Activated CD4-positive, CD25-positive, alpha-beta regulatory T cell (primary cell): ENCODE results near the gene SLC25A21.
"Not testable (repeated sequence)": the region's sequence is repeated elsewhere in the genome, so short reads cannot be mapped to it uniquely, and the experiment has no call there.

Source experiments
- DNase-seq, 4 experiments: peaks; one replicate each; lab custom pipeline; 2025; lab: John Stamatoyannopoulos, UW

Gene SLC25A21

GRCh38 chr14:36941783-36942521 is 230.5 kb downstream of the SLC25A21 start:
- DNase-seq, result peak in 2 of 4 experiments; percentile 1 to 15

GRCh38 chr14:36940476-36940875 is 231.9 kb downstream of the SLC25A21 start:
- no peak for DNase-seq

- no peak for DNase-seq
These were observed 233.1 kb downstream of the SLC25A21 start for GRCh38 chr14:36939265-36939664.

GRCh38 chr14:36938678-36939077 is 233.7 kb downstream of the SLC25A21 start:
- no peak for DNase-seq

GRCh38 chr14:36935976-36936678 is 236.3 kb downstream of the SLC25A21 start:
- no peak for DNase-seq

GRCh38 chr14:36934304-36934703 is 238.1 kb downstream of the SLC25A21 start:
- DNase-seq, result no peak

GRCh38 chr14:36931791-36932190 is 240.6 kb downstream of the SLC25A21 start:
- no peak for DNase-seq

- no peak for DNase-seq
These were observed 244.0 kb downstream of the SLC25A21 start for GRCh38 chr14:36928432-36928831.

- DNase-seq, result no peak
These were observed 247.3 kb downstream of the SLC25A21 start for GRCh38 chr14:36925094-36925493.

- DNase-seq, result no peak
These were observed 255.7 kb downstream of the SLC25A21 start for GRCh38 chr14:36916668-36917067.

GRCh38 chr14:36915081-36915480 is 257.3 kb downstream of the SLC25A21 start:
- no peak for DNase-seq

- no peak for DNase-seq
These were observed 261.8 kb downstream of the SLC25A21 start for GRCh38 chr14:36910578-36910977.

GRCh38 chr14:36905272-36905888 is 267.0 kb downstream of the SLC25A21 start:
- no peak for DNase-seq

GRCh38 chr14:36901861-36902260 is 270.5 kb downstream of the SLC25A21 start:
- DNase-seq, result no peak

- no peak for DNase-seq
These were observed 271.6 kb downstream of the SLC25A21 start for GRCh38 chr14:36900846-36901245.

GRCh38 chr14:36896300-36896699 is 276.1 kb downstream of the SLC25A21 start:
- DNase-seq, result not testable (repeated sequence)

GRCh38 chr14:36884049-36884448 is 288.4 kb downstream of the SLC25A21 start:
- DNase-seq, result no peak

GRCh38 chr14:36880276-36880675 is 292.1 kb downstream of the SLC25A21 start:
- DNase-seq, result no peak

GRCh38 chr14:36879558-36879957 is 292.8 kb downstream of the SLC25A21 start:
- DNase-seq, result no peak

- DNase-seq, result no peak
These were observed 297.8 kb downstream of the SLC25A21 start for GRCh38 chr14:36874396-36875138.

GRCh38 chr14:36870776-36871175 is 301.6 kb downstream of the SLC25A21 start:
- DNase-seq, result no peak

GRCh38 chr14:36869125-36869524 is 303.3 kb downstream of the SLC25A21 start:
- no peak for DNase-seq
